Fibroblast of lung (primary cell): ENCODE results near the gene FCN2. TPM values are rescaled to one million over a fixed set of nuclear protein-coding genes. Genes with fewer than 3 reads are reported as not detected.
"Not testable (repeated sequence)": the region's sequence is repeated elsewhere in the genome, so short reads cannot be mapped to it uniquely, and the experiment has no call there.

Source experiments
- DNase-seq, 2 donors: peaks; one replicate each; pipeline versions ENCODE4 v3.0.0 to v3.0.0-alpha.2; 2010; ENCODE audit warnings: low read depth in 2 of 2
- H2AFZ ChIP-seq: 2 replicates; pipeline ENCODE4 v1.5.1; 2012; ENCODE audit warnings: low read length, control low read depth, inconsistent platforms
- H3K27ac ChIP-seq: 2 replicates; pipeline ENCODE4 v1.5.1; 2011; ENCODE audit warnings: low read length, control low read depth; ENCODE audit not compliant: insufficient read depth
- H3K27me3 ChIP-seq: 2 replicates; pipeline ENCODE4 v1.5.1; 2011; ENCODE audit warnings: mild to moderate bottlenecking, low read length; ENCODE audit not compliant: control insufficient read depth, insufficient read depth
- H3K36me3 ChIP-seq: 2 replicates; pipeline ENCODE4 v1.5.1; 2011; ENCODE audit warnings: low read length; ENCODE audit not compliant: control insufficient read depth, insufficient read depth
- H3K4me1 ChIP-seq: 2 replicates; pipeline ENCODE4 v1.5.1; 2011; ENCODE audit warnings: low read length; ENCODE audit not compliant: control insufficient read depth, insufficient read depth; ENCODE audit errors: extremely low read depth
- H3K4me2 ChIP-seq: 2 replicates; pipeline ENCODE4 v1.5.1; 2011; ENCODE audit warnings: low read length, control low read depth; ENCODE audit not compliant: insufficient read depth; ENCODE audit errors: extremely low read depth
- H3K4me3 ChIP-seq, 4 experiments: fragments of 200-600 bp in 1 of 4; sonication (generic) in 1 of 4; replicated peaks in 1 of 4; 2 replicates each; pipeline ENCODE4 v1.5.1; 2011 to 2016; ENCODE audit warnings: low read length in 4 of 4, low read depth in 3 of 4, mild to moderate bottlenecking in 3 of 4, control low read depth in 2 of 4, inconsistent platforms in 1 of 4, mixed read lengths in 1 of 4; ENCODE audit not compliant: insufficient read depth in 1 of 4; ENCODE audit errors: control extremely low read depth in 1 of 4
- H3K79me2 ChIP-seq: 2 replicates; pipeline ENCODE4 v1.5.1; 2012; ENCODE audit warnings: mild to moderate bottlenecking, low read length, inconsistent platforms; ENCODE audit not compliant: control insufficient read depth, insufficient read depth
- H3K9ac ChIP-seq: 2 replicates; pipeline ENCODE4 v1.5.1; 2011; ENCODE audit warnings: mild to moderate bottlenecking, low read length, control low read depth; ENCODE audit not compliant: insufficient read depth
- H3K9me3 ChIP-seq: 2 replicates; pipeline ENCODE4 v1.5.1; 2012; ENCODE audit warnings: low read depth, low read length; ENCODE audit not compliant: control insufficient read depth, insufficient read depth
- H4K20me1 ChIP-seq: 2 replicates; pipeline ENCODE4 v1.5.1; 2011; ENCODE audit warnings: low read length; ENCODE audit not compliant: control insufficient read depth, insufficient read depth; ENCODE audit errors: extremely low read depth
- EZH2 ChIP-seq: IDR thresholded peaks from 2 replicates; pipeline ENCODE4 v1.5.1; 2012; ENCODE audit warnings: low read length, control low read depth, mild to moderate bottlenecking; ENCODE audit errors: missing control alignments
- polyA plus RNA-seq, 2 donors: library from polyadenylated mRNA; depleted of rRNA in 1 of 2; stranded (reverse) in 1 of 2; unstranded in 1 of 2; fragments of >200 nt; gene quantifications; 2 replicates each; pipeline ENCODE4 v1.2.1, GENCODE V29; 2011 to 2012; ENCODE audit warnings: missing spikeins in 1 of 2
- total RNA-seq: library from RNA; depleted of rRNA; stranded (reverse); fragments of >200 nt; gene quantifications from 2 replicates; pipeline ENCODE4 v1.2.1, GENCODE V29; 2014
- TF ChIP-seq, protein P1 (sequence below), 2 donors: IDR thresholded peaks in 1 of 2; conservative IDR thresholded peaks in 1 of 2; 1 replicate in 1 of 2; 2 replicates in 1 of 2; pipeline ENCODE4 v1.5.1; 2011 to 2012; ENCODE audit warnings: low read length in 2 of 2, control low read depth in 1 of 2, inconsistent platforms in 1 of 2, low read depth in 1 of 2, mild to moderate bottlenecking in 1 of 2

FCN2 gene
- total and polyA plus RNA-seq, 2 donors (not counting 1 experiment from before 2014, with no cell fraction given): not detected

DNA sequence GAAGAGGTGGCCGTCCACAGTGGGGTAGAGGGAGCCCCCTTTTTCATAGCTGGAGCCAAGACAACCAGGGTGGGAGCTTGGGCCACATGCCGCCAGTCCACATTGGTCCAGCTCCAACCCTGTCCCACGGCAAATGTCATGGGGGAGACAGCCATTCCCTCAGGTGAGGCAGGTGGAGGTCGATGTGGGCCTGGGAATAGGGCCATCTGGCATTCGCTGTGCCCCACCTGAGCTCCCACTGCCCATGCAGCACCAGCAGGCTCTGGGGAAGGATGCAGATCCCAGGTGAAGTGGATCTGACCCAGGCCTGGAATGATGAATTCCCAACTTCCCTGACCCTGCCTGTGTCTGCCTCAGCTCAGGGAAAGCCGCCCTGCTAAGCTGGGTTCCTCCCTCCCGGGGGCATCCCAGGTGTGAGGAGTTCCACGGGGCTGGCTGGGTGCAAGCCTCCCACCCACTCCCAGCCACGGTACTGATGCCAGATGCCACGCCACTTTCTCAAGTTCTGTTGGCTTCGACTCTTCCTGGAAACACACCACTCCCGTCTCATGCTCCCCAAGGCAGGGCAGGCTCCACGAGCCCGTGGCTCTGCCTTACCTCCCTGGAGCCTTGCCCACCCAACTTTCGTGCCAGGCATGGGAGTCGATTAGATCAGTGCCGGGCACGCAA lies 25.2 kb upstream of the FCN2 start:
- H3K27ac ChIP-seq: no peak overlapping the region
- H3K36me3 ChIP-seq: no peaks in the 10 kb centered on the region
- no peaks in the 10 kb centered on the region for H4K20me1 ChIP-seq
- no peak for TF ChIP-seq EZH2
- TF ChIP-seq, protein P1, sequence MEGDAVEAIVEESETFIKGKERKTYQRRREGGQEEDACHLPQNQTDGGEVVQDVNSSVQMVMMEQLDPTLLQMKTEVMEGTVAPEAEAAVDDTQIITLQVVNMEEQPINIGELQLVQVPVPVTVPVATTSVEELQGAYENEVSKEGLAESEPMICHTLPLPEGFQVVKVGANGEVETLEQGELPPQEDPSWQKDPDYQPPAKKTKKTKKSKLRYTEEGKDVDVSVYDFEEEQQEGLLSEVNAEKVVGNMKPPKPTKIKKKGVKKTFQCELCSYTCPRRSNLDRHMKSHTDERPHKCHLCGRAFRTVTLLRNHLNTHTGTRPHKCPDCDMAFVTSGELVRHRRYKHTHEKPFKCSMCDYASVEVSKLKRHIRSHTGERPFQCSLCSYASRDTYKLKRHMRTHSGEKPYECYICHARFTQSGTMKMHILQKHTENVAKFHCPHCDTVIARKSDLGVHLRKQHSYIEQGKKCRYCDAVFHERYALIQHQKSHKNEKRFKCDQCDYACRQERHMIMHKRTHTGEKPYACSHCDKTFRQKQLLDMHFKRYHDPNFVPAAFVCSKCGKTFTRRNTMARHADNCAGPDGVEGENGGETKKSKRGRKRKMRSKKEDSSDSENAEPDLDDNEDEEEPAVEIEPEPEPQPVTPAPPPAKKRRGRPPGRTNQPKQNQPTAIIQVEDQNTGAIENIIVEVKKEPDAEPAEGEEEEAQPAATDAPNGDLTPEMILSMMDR (conservative IDR thresholded peaks at IDR 0.05 in 1 of 2, IDR thresholded peaks at IDR 0.05 in 1 of 2; ENCODE audit: low read depth in 1 of 2, low read length in 2 of 2): no peak
- H3K79me2 ChIP-seq: no peaks in the 10 kb centered on the region
- H3K27me3 ChIP-seq: peaks cover 2% of the 10 kb centered on the region
- peak overlapping the region; percentile 7 for H3K9ac ChIP-seq
- H3K4me3 ChIP-seq: no peak overlapping the region
- DNase-seq: no peak
- H3K4me2 ChIP-seq: no peak overlapping the region
- no peaks in the 10 kb centered on the region for H3K4me1 ChIP-seq
- no peaks in the 10 kb centered on the region for H3K9me3 ChIP-seq
- no peak overlapping the region for H2AFZ ChIP-seq

DNA sequence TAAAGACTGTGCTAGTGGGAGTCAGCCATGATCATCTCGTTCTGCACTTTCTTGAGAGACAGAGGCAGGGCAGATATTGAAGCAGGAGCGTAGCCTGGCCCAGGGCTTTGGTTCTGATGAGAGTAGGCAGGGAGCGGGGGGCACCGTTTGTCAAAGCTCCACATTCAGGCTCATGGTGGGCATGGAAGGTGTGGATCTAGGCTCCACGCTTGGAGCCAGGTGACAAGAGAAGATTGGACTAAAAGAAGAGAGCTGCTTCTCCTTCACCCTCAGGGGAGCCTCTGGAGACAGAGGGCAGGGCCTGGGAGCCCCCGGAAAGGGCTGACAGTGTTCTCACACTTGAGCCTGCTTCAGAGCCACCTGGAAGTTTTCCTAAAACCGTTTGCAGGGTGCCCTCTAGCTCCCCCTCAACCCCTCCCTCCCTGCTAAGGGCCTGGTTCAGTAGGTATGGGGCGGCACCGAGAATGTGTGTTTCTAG lies 24.7 kb upstream of the FCN2 start:
- no peak for DNase-seq
- H3K4me3 ChIP-seq: no peak overlapping the region
- TF ChIP-seq, protein P1 (conservative IDR thresholded peaks at IDR 0.05 in 1 of 2, IDR thresholded peaks at IDR 0.05 in 1 of 2; ENCODE audit: low read depth in 1 of 2, low read length in 2 of 2): no peak
- TF ChIP-seq EZH2: no peak
- H3K9me3 ChIP-seq: no peaks in the 10 kb centered on the region
- no peak overlapping the region for H3K9ac ChIP-seq
- H3K27me3 ChIP-seq: peaks cover 2% of the 10 kb centered on the region
- no peaks in the 10 kb centered on the region for H3K4me1 ChIP-seq
- H2AFZ ChIP-seq: no peak overlapping the region
- no peak overlapping the region for H3K4me2 ChIP-seq
- H3K36me3 ChIP-seq: no peaks in the 10 kb centered on the region
- H4K20me1 ChIP-seq: no peaks in the 10 kb centered on the region
- H3K27ac ChIP-seq: no peak overlapping the region
- H3K79me2 ChIP-seq: no peaks in the 10 kb centered on the region

DNA sequence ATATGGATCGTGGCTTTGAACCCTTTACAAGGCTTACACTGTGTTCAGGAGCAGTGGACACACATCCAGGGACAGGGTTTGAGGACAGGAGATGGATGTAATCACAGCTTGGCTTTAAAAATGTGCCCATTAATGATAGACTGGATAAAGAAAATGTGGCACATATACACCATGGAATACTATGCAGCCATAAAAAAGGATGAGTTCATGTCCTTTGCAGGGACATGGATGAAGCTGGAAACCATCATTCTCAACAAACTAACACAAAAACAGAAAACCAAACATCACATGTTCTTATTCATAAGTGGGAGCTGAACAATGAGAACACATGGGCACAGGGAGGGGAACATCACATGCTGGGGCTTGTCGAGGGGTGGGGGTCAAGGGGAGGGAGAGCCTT lies 23.2 kb upstream of the FCN2 start:
- H4K20me1 ChIP-seq, H3K4me1 ChIP-seq, H3K9me3 ChIP-seq, H3K9ac ChIP-seq, H3K36me3 ChIP-seq, H3K4me3 ChIP-seq, H3K79me2 ChIP-seq, H3K4me2 ChIP-seq, DNase-seq, H3K27ac ChIP-seq, H3K27me3 ChIP-seq, H2AFZ ChIP-seq: not testable (repeated sequence)
